GM18502 (cell line): Measurements from ENCODE around the gene RPS5.

ENCODE experiments used
- ATAC-seq: cut with Tn5 transposase; IDR thresholded peaks from one replicate; pipeline ENCODE4 v1.9.1; 2021; ENCODE audit warnings: mild to moderate bottlenecking; ENCODE audit not compliant: unreplicated experiment, poor library complexity

RPS5 gene

GRCh38 chr19:58381460-58382212 lies 5.4 kb upstream of the RPS5 start:
- ATAC-seq = no peak

- ATAC-seq = no peak
These were observed 4.0 kb upstream of the RPS5 start for GRCh38 chr19:58382997-58383603.

GRCh38 chr19:58385313-58385890 lies 1.7 kb upstream of the RPS5 start:
- ATAC-seq = no peak

GRCh38 chr19:58385891-58386575 lies 1.0 kb upstream of the RPS5 start:
- peak; percentile 7 for ATAC-seq

GRCh38 chr19:58387338-58388174 lies 487 bp downstream of the RPS5 start:
- peak; percentile 2 for ATAC-seq

- ATAC-seq = no peak
These were observed 1.1 kb downstream of the RPS5 start for GRCh38 chr19:58388175-58388526.

- no peak for ATAC-seq
These were observed 6.1 kb downstream of the RPS5 start for GRCh38 chr19:58392945-58393724.

- ATAC-seq = no peak
These were observed 6.6 kb downstream of the RPS5 start for GRCh38 chr19:58393725-58394033.

GRCh38 chr19:58394821-58395219 lies 7.8 kb downstream of the RPS5 start:
- no peak for ATAC-seq

- ATAC-seq = no peak
These were observed 8.3 kb downstream of the RPS5 start, which contains the start of gene RNF225 for GRCh38 chr19:58395220-58395978. Gene RNF225, plus strand, starts transcription at chr19:58395656. Its CDS starts 434 bp downstream, at chr19:58396090.

- ATAC-seq = no peak
These were observed 9.0 kb downstream of the RPS5 start for GRCh38 chr19:58395979-58396627.

- no peak for ATAC-seq
These were observed 9.8 kb downstream of the RPS5 start for GRCh38 chr19:58396691-58397532.

- ATAC-seq = no peak
These were observed 10.5 kb downstream of the RPS5 start for GRCh38 chr19:58397533-58398037.

GRCh38 chr19:58398087-58398486 lies 11.0 kb downstream of the RPS5 start:
- ATAC-seq = no peak

GRCh38 chr19:58398545-58398944 lies 11.5 kb downstream of the RPS5 start:
- ATAC-seq = no peak

GRCh38 chr19:58399903-58400302 lies 12.8 kb downstream of the RPS5 start:
- no peak for ATAC-seq

GRCh38 chr19:58400316-58400915 lies 13.3 kb downstream of the RPS5 start:
- no peak for ATAC-seq
